ENCODE measurements around the gene TARDBP.

TARDBP gene

GRCh38 chr1:10973552-10973951 lies 38.9 kb upstream of the TARDBP start:
- no peak for DNase-seq (ENCODE audit: low read depth)
- no peak overlapping the region for H3K4me3 ChIP-seq (ENCODE audit: low read depth, low read length)
- TF ChIP-seq CTCF (IDR thresholded peaks at IDR 0.05; ENCODE audit: low read depth, low read length, missing control alignments) = no peak

GRCh38 chr1:10973956-10974881 lies 38.2 kb upstream of the TARDBP start:
- no peak for DNase-seq (ENCODE audit: low read depth)
- no peak overlapping the region for H3K4me3 ChIP-seq (ENCODE audit: low read depth, low read length)
- TF ChIP-seq CTCF (IDR thresholded peaks at IDR 0.05; ENCODE audit: low read depth, low read length, missing control alignments) = no peak

DNA sequence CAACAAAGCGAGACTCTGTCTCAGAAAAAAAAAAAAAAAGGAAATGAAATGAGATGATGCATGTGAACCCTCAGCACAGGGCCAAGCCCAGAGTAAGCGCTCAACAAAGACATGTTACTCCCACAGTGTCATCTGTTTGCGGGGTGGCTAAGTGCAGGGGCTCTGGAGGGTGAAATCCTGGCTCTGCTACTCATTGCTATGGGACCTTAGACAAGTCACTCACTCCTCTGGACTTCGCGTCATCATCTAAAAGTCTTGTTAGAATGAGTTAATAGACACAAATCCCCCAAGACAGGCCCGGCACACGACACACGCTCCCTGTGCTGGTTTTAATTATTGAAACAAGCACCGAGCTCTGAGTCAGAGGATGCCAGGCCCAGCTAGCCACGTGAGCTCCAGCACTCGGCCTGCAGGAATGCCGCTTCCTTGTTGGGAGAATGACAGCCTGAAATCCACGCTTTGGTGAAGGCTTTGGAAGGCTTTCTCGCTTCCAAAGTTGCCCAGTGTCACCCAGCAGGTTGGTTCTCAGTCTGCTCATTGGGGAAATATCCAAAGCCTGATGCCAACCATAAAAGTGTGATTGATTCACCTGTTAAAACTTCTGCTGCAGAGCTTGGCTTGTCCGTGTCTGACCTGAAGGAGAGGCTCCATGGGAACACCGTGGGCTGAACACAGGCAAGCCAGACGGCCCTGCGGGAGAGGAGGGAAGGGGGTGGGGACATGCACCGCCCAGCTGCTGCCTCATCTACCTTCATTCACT lies 36.7 kb upstream of the TARDBP start:
- no peak for TF ChIP-seq CTCF (IDR thresholded peaks at IDR 0.05; ENCODE audit: low read depth, low read length, missing control alignments)
- DNase-seq (ENCODE audit: low read depth) = no peak
- no peak overlapping the region for H3K4me3 ChIP-seq (ENCODE audit: low read depth, low read length)

DNA sequence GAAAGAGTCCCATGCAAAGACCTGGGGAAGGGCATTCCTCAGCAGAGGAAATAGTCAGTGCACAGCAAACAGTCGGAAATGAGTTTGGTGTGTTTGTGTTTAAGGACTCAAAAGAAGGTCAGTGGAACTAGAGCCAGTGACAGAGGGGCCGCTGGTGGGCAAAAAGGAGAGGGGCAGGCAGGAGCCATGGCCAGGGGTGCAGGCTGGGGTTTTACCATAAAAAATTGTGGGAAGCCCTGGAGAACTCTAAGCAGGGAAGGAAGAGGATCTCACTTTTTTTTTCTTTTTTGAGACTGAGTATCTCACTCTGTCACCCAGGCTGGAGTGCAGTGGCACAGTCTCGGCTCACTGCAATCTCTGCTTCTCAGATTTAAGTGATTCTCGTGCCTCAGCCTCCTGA lies 33.7 kb upstream of the TARDBP start:
- no peak for TF ChIP-seq CTCF (IDR thresholded peaks at IDR 0.05; ENCODE audit: low read depth, low read length, missing control alignments)

GRCh38 chr1:10979483-10979920 lies 33.0 kb upstream of the TARDBP start:
- no peak for TF ChIP-seq CTCF (IDR thresholded peaks at IDR 0.05; ENCODE audit: low read depth, low read length, missing control alignments)
- no peak for DNase-seq (ENCODE audit: low read depth)

More for the DNA sequence above, 33.7 kb upstream of the TARDBP start:
- H3K4me3 ChIP-seq (ENCODE audit: low read depth, low read length) = no peak overlapping the region
- no peak for DNase-seq (ENCODE audit: low read depth)

DNA sequence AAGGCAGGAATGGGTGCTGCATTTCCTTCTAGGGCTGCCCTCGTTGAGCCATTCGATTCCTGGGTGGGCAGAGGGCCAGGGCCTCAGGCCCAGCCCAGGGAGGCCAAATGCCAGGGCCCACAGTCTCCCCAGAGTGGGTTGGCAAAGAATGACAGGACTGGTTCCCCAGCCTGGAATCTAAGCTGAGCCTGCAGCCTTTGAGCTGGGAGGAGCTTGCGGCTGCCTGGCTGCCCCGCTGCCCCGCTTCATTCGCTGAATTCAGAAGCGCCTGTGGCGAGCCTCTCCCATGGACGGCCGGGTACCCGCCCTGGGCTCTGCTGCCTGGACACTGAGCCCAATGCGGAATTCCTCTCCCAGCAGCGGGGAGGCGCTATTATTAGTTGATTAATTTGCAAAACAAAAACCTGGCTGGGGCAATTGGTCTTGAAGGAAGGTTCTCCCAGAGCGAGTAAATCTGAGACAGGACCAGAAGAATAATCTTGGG lies 32.3 kb upstream of the TARDBP start:
- no peak overlapping the region for H3K4me3 ChIP-seq (ENCODE audit: low read depth, low read length)
- no peak for TF ChIP-seq CTCF (IDR thresholded peaks at IDR 0.05; ENCODE audit: low read depth, low read length, missing control alignments)
- no peak for DNase-seq (ENCODE audit: low read depth)

More at GRCh38 chr1:10979483-10979920, 33.0 kb upstream of the TARDBP start:
- no peak overlapping the region for H3K4me3 ChIP-seq (ENCODE audit: low read depth, low read length)

Measured in GM12864 (cell line).